Activated naive CD4-positive, alpha-beta T cell treated with anti-CD3 and anti-CD28 coated beads, Interleukin-2, amount 50 U/mL, for 72 hours (primary cell): ENCODE measurements around the gene ELANE. TPM values are rescaled to one million over a fixed set of nuclear protein-coding genes. Genes with fewer than 3 reads are reported as not detected.

Experiments used
- ATAC-seq, 2 donors: fragments of 150-1000 bp; cut with Tn5 transposase; 2 replicates each; pipeline ENCODE4 v1.10.0; 2021; ENCODE audit warnings: mild to moderate bottlenecking in 2 of 2, moderate library complexity in 2 of 2
- DNase-seq, 2 donors: peaks; one replicate each; pipeline ENCODE4 v3.0.0; 2021 to 2022; ENCODE audit warnings: low spot score in 2 of 2
- H3K27ac Mint-ChIP-seq, 2 donors: one replicate each; pipeline ENCODE4 v1.8.0; 2022; ENCODE audit warnings: mild to moderate bottlenecking in 2 of 2, mixed read lengths in 2 of 2
- H3K36me3 Mint-ChIP-seq, 2 donors: one replicate each; pipeline ENCODE4 v1.8.0; 2022; ENCODE audit warnings: mixed read lengths in 2 of 2
- H3K9me3 Mint-ChIP-seq, 2 donors: one replicate each; pipeline ENCODE4 v1.8.0; 2022; ENCODE audit warnings: mixed read lengths in 2 of 2
- total RNA-seq, 2 donors: library from RNA; stranded (reverse); gene quantifications; one replicate each; pipeline ENCODE4 v1.2.3, GENCODE V29; 2022

Gene ELANE
- total RNA-seq, 2 donors from 2014 or later = not detected

- Mint-ChIP-seq H3K27ac (peak overlapping the region; percentile 93 to 97), H3K36me3 (peaks cover 0 to 4% of the 10 kb centered on the region in 2 donors), H3K9me3 (no peaks in the 10 kb centered on the region)
- no peak for DNase-seq
- no peak for ATAC-seq
These were observed 40.3 kb downstream of the ELANE start for GRCh38 chr19:892243-892893.

- peaks cover 0 to 4% of the 10 kb centered on the region in 2 donors for H3K36me3 Mint-ChIP-seq
- peak within 1 kb of the TSS; percentile 97 to 100 for H3K27ac Mint-ChIP-seq
- no peaks in the 10 kb centered on the region for H3K9me3 Mint-ChIP-seq
- DNase-seq = peak; percentile 88 to 90
- ATAC-seq = peak; percentile 95 to 96
These were observed 41.0 kb downstream of the ELANE start, which contains the start of the genes MED16 and RNU6-9 for GRCh38 chr19:892894-893689. MED16 (minus strand) TSS chr19:893187; CDS start chr19:891131, 2,056 bp downstream. RNU6-9 (plus strand) TSS chr19:893484.

GRCh38 chr19:896434-896833, 44.3 kb downstream of the ELANE start:
- Mint-ChIP-seq H3K36me3 (peaks cover 0 to 4% of the 10 kb centered on the region in 2 donors), H3K9me3 (no peaks in the 10 kb centered on the region), H3K27ac (peak overlapping the region in 1 of 2 donors; percentile 64)
- ATAC-seq (no peak), DNase-seq (no peak)

GRCh38 chr19:896999-897398, 44.9 kb downstream of the ELANE start:
- H3K9me3 Mint-ChIP-seq = no peaks in the 10 kb centered on the region
- H3K27ac Mint-ChIP-seq = peak overlapping the region in 1 of 2 donors; percentile 64
- peaks cover 0 to 4% of the 10 kb centered on the region in 2 donors for H3K36me3 Mint-ChIP-seq
- ATAC-seq (no peak), DNase-seq (no peak)

- no peak for ATAC-seq
- H3K9me3 Mint-ChIP-seq = no peaks in the 10 kb centered on the region
- DNase-seq = no peak
- H3K36me3 Mint-ChIP-seq = peaks cover 0 to 4% of the 10 kb centered on the region in 2 donors
- H3K27ac Mint-ChIP-seq = no peak overlapping the region
These were observed 45.4 kb downstream of the ELANE start for GRCh38 chr19:897442-898039.

- H3K27ac Mint-ChIP-seq = no peak overlapping the region
- ATAC-seq = peak in 1 of 2 donors; percentile 17
These were observed 46.6 kb downstream of the ELANE start for GRCh38 chr19:898663-899062.

GRCh38 chr19:899336-900042, 47.4 kb downstream of the ELANE start:
- DNase-seq (no peak), ATAC-seq (no peak)
- Mint-ChIP-seq H3K9me3 (no peaks in the 10 kb centered on the region), H3K36me3 (no peaks in the 10 kb centered on the region), H3K27ac (no peak overlapping the region)

More at GRCh38 chr19:898663-899062, 46.6 kb downstream of the ELANE start:
- Mint-ChIP-seq H3K9me3 (no peaks in the 10 kb centered on the region), H3K36me3 (no peaks in the 10 kb centered on the region)
- peak in 1 of 2 donors; percentile 27 for DNase-seq

GRCh38 chr19:900043-900301, 47.9 kb downstream of the ELANE start:
- DNase-seq (no peak), ATAC-seq (peak; percentile 6 to 29)
- Mint-ChIP-seq H3K9me3 (no peaks in the 10 kb centered on the region), H3K27ac (no peak overlapping the region), H3K36me3 (no peaks in the 10 kb centered on the region)

- Mint-ChIP-seq H3K27ac (peak overlapping the region in 1 of 2 donors; percentile 29), H3K9me3 (no peaks in the 10 kb centered on the region)
- ATAC-seq = peak; percentile 32 to 75
These were observed 48.4 kb downstream of the ELANE start for GRCh38 chr19:900302-901111.

GRCh38 chr19:901216-902092, 49.4 kb downstream of the ELANE start:
- Mint-ChIP-seq H3K9me3 (no peaks in the 10 kb centered on the region), H3K36me3 (no peaks in the 10 kb centered on the region), H3K27ac (peak overlapping the region in 1 of 2 donors; percentile 14)
- DNase-seq (no peak), ATAC-seq (no peak)

More at GRCh38 chr19:900302-901111, 48.4 kb downstream of the ELANE start:
- H3K36me3 Mint-ChIP-seq = no peaks in the 10 kb centered on the region
- DNase-seq = peak in 1 of 2 donors; percentile 35

- H3K27ac Mint-ChIP-seq = no peak overlapping the region
- no peak for ATAC-seq
- DNase-seq = no peak
These were observed 49.9 kb downstream of the ELANE start for GRCh38 chr19:902093-902370.

GRCh38 chr19:902446-903226, 50.5 kb downstream of the ELANE start:
- H3K9me3 Mint-ChIP-seq = no peaks in the 10 kb centered on the region
- peak overlapping the region in 1 of 2 donors; percentile 72 for H3K27ac Mint-ChIP-seq
- DNase-seq (no peak), ATAC-seq (no peak)
- H3K36me3 Mint-ChIP-seq = no peaks in the 10 kb centered on the region

More at GRCh38 chr19:902093-902370, 49.9 kb downstream of the ELANE start:
- Mint-ChIP-seq H3K9me3 (no peaks in the 10 kb centered on the region), H3K36me3 (no peaks in the 10 kb centered on the region)

- Mint-ChIP-seq H3K27ac (peak overlapping the region in 1 of 2 donors; percentile 14), H3K9me3 (no peaks in the 10 kb centered on the region), H3K36me3 (no peaks in the 10 kb centered on the region)
- DNase-seq (no peak), ATAC-seq (no peak)
These were observed 51.2 kb downstream of the ELANE start for GRCh38 chr19:903266-903797.

- DNase-seq (no peak), ATAC-seq (no peak)
- no peaks in the 10 kb centered on the region for H3K9me3 Mint-ChIP-seq
- peak overlapping the region; percentile 14 to 64 for H3K27ac Mint-ChIP-seq
- peaks cover 0 to 6% of the 10 kb centered on the region in 2 donors for H3K36me3 Mint-ChIP-seq
These were observed 52.4 kb downstream of the ELANE start for GRCh38 chr19:904545-904944.
